Measurements from ENCODE around the gene PCNX3.

The PCNX3 gene

GRCh38 chr11:65639623-65640482 is 24.3 kb downstream of the PCNX3 start:
- DNase-seq (ENCODE audit: low read depth in 3 of 3) = no peak

GRCh38 chr11:65640483-65641296 is 25.1 kb downstream of the PCNX3 start:
- no peak for DNase-seq (ENCODE audit: low read depth in 3 of 3)

DNA sequence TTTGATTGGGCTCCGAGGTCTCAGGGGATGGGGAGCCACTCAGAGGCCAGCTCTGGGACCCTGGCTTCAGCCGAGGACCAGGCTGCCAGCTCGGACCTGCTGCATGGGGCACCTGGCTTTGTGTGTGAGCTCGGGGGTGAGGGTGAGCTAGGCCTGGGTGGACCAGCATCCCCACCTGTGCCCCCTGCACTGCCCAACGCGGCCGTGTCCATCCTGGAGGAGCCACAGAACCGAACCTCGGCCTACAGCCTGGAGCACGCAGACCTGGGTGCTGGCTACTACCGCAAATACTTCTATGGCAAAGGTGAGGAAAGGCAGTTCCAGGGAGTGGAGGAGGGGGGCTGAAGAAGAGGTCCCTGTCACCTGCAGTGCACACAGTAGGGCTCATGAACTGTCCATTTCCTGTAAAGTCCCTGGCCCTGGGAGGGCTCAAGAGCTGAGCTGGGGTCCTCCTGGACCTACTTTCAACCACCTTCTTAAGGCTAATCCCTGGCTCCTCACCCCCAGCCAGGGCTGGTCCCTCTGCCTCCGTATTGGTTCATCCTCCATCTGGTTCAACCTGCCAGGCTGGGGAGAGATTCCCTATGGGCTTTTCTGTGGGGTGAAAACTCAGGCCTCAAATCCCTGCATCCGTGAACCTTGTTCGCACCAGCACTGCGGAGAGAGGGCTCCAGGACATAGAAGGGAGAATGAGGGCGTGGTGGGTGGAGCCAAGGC is 25.9 kb downstream of the PCNX3 start:
- no peak for DNase-seq (ENCODE audit: low read depth in 3 of 3)

- peak in 1 of 3 experiments; percentile 26 for DNase-seq (ENCODE audit: low read depth in 3 of 3)
Measured at GRCh38 chr11:65642014-65642671, 26.6 kb downstream of the PCNX3 start.

GRCh38 chr11:65643971-65644370 is 28.4 kb downstream of the PCNX3 start:
- DNase-seq (ENCODE audit: low read depth in 3 of 3) = peak in 1 of 3 experiments; percentile 43

- DNase-seq (ENCODE audit: low read depth in 3 of 3) = no peak
Measured at GRCh38 chr11:65644837-65645236, 29.3 kb downstream of the PCNX3 start.

GRCh38 chr11:65645710-65646109 is 30.1 kb downstream of the PCNX3 start:
- DNase-seq (ENCODE audit: low read depth in 3 of 3) = no peak

DNA sequence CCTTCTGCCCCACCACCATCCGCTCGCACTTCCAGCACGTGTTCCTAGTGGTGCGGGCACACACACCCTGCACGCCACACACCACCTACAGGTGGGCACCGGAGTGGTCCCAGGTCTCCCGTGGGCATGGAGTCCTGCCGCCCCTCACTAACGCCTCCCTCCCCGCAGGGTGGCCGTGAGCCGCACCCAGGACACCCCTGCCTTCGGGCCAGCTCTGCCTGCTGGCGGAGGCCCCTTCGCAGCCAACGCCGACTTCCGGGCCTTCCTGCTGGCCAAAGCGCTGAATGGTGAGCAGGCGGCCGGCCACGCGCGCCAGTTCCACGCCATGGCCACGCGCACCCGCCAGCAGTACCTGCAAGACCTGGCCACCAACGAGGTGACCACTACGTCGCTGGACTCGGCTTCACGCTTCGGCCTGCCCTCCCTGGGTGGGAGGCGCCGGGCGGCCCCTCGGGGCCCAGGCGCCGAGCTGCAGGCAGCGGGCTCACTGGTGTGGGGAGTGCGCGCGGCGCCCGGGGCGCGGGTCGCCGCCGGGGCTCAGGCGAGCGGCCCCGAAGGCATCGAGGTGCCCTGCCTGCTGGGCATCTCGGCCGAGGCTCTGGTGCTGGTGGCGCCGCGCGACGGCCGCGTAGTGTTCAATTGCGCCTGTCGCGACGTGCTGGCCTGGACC is 30.8 kb downstream of the PCNX3 start:
- no peak for DNase-seq (ENCODE audit: low read depth in 3 of 3)

- DNase-seq (ENCODE audit: low read depth in 3 of 3) = no peak
Measured at GRCh38 chr11:65646958-65647701, 31.6 kb downstream of the PCNX3 start.

DNA sequence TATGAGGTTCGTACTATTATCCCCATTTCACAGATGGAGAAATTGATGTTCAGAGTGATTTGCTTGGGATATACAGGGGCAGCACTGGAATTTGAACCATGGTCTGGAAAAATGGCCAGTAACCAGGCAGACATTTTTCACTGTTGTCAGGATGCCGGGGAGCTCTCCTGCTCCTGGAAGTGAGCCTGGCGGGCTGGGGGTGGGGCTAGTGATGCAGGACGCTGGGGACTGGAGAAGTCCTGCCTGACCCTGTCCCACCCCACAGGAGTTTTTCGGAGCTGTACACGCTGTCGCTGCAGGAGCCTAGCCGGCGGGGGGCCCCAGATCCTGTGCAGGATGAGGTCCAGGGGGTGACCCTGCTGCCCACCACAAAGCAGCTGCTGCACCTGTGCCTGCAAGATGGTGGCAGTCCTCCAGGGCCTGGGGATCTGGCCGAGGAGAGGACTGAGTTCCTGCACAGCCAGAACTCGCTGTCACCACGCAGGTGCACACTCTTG is 33.5 kb downstream of the PCNX3 start:
- no peak for DNase-seq (ENCODE audit: low read depth in 3 of 3)

- DNase-seq (ENCODE audit: low read depth in 3 of 3) = no peak
Measured at GRCh38 chr11:65649656-65650546, 34.3 kb downstream of the PCNX3 start.

DNA sequence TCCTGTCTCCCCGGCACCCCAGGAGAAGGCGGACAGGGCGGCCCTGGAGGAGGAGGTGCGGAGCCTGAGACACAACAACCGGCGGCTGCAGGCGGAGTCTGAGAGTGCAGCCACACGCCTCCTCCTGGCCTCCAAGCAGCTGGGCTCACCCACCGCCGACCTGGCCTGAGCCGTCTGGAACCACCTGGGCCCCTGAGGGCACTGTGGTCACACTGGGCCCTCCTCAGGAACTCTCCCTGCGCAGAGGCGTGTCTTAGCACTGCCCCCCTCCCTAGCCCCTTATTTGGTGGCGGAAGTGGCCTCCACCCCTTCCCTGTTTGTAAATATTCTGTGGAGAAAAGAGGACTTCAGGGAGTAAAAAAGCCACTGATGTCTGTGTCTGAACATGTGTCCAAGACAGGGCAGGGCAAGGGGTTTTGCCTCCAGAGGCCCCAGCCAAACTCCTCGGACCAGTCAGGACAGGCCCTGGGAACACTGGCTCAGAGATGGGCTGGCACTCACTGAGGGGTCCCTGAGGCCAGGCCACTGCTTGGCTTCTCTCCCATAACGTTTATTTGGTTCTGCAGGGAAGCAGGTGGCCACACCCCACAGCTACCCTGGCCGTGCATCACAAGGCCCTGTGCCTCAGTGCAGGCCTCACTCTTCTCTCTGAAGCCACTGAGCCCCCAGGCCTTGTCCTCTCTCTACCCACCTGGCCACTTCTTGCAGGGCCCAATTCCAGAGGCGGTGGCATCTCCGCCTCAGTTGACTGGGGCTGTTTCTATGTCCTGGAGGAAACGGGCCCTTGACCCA is 35.2 kb downstream of the PCNX3 start:
- DNase-seq (ENCODE audit: low read depth in 3 of 3) = no peak

DNA sequence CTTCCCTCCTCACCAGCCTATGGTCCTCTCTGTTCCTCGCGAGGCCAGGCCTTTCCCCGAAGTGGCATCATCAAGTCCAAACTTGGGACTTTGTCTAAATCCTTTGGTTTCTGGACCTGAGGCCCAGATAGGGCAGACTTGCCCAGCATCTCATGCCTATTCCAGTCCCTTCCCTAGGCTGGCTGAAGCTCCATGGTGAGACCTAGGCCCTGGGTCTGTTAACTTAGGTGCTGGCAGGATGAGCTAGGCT is 35.7 kb downstream of the PCNX3 start:
- DNase-seq (ENCODE audit: low read depth in 3 of 3) = no peak

DNA sequence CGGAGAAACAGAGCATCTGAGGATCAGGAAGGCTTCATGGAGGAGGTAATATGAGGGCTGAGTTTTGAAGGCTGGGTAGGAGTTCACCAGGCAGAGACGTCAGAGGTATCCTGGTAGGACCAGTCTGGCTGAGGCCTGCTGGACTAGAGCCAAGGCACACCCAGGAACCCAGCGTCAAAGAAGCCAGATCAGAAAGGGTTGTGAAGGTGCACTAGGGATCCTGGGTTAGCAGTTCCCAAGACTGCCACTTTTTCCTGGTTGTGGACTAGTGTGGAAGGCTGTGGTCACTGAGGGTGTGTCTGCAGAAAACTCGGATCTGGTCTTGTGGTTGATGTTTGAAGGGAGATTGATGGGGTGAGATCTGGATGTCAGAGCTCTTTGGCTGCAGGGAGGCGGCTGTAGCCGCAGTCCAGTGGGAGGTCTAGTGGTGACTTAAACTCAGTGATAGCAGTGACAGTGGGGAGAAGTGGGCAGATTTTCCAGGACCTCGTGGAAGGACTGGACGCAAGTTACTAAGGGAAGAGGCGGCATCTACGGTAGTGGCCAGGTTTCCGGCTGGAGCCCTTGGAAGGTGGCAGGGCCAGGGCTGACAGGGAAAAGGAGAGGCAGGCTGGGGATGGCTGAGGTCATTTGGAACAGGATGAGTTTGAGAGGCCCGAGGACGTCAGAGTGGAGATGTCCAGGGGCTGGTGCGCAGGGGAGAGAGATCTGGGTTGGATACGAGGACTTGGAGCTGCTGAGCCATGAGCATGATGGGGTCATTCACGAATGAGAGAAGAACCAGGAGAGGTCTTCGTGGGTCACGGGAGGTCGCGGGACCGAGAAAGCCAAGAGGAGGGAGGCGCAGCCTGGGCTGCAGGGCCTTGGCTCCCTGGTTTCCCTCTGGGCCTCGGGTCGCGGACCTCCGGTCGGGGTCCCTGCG is 36.3 kb downstream of the PCNX3 start:
- no peak for DNase-seq (ENCODE audit: low read depth in 3 of 3)

DNA sequence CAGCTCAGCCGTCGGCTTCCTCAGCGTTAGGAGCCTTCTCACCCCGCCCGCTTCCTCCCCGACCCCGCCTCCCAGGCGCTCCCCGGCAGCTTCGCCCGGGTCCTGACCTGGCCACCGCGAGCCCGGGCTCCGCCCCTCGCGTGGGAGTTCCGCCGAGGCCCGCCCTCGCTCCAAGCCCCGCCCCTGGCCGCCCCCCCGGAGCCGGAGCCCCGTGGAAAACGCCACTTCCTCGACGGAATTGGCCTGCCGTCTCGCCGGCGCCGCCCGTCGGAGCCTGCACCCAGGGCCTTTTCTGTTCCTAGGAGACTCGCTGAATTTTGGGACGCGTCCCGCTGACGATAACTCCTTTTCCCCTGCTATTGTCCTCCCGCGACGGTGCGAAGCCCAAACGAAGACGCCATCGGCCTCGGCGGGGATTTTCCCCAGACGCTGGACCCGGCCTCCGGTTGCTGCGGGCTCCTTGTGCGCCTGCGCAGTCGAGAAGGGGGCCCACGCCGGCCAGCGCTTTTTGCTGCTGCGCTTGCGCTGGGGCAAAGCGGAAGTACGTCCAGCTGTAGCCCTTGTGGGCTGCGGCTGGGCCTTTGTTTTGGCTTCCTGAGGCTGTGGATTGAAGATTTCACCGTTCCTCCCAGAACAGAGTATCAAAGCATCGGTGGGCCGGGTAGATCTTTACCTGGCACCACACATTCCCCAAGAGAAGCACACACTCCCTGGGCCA is 37.1 kb downstream of the PCNX3 start:
- peak; percentile 89 to 96 (median 92) for DNase-seq (ENCODE audit: low read depth in 3 of 3)

GRCh38 chr11:65653229-65654225 is 38.0 kb downstream of the PCNX3 start:
- DNase-seq (ENCODE audit: low read depth in 3 of 3) = no peak
